Measurements from ENCODE around the gene ZNF398.
A peak's percentile ranks its signal among the peaks of the same experiment; 100 is the strongest.
"Not testable (repeated sequence)": the region's sequence is repeated elsewhere in the genome, so short reads cannot be mapped to it uniquely, and the experiment has no call there.

ZNF398 gene, protein sequence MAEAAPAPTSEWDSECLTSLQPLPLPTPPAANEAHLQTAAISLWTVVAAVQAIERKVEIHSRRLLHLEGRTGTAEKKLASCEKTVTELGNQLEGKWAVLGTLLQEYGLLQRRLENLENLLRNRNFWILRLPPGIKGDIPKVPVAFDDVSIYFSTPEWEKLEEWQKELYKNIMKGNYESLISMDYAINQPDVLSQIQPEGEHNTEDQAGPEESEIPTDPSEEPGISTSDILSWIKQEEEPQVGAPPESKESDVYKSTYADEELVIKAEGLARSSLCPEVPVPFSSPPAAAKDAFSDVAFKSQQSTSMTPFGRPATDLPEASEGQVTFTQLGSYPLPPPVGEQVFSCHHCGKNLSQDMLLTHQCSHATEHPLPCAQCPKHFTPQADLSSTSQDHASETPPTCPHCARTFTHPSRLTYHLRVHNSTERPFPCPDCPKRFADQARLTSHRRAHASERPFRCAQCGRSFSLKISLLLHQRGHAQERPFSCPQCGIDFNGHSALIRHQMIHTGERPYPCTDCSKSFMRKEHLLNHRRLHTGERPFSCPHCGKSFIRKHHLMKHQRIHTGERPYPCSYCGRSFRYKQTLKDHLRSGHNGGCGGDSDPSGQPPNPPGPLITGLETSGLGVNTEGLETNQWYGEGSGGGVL

DNA sequence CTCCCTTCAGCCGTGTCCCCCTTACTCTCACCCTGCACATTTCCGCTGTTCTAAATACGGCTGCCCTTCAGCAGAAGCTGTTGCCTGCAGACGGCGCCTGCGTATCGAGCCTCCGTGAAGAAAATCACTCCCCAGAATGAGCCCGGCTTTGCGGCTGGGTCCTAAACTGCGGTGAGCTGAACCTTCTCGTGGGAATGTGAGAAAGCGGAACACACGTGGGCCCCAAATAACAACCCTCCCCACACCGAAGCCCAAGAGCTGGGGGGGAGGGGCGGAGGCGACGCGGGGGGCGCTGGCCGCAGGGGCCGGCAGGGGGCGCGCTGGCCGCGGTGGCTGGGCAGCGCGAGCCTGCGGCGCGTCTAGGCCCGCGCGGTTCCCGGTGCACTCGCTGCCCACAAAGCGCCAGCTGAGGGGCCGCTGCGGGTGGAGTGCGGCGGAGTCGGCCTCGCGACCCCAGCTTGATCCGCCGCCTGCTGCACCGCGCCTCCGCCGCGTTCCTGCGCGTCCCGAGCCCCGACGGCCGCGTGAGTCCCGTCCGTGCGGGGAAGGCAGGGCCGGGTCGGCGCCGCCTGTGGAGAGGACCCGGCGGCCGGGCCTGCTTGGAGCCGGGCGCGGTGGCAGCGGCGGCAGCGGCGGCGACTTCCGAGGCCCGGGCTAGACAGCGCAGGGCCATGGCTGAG lies at the start of gene ZNF398:
Gene ZNF398 (plus strand): TSS at position 382 of the 680 bp plus-strand sequence. CDS start 290 bp downstream, at position 672.
- DNase-seq: peak; percentile 81

DNA sequence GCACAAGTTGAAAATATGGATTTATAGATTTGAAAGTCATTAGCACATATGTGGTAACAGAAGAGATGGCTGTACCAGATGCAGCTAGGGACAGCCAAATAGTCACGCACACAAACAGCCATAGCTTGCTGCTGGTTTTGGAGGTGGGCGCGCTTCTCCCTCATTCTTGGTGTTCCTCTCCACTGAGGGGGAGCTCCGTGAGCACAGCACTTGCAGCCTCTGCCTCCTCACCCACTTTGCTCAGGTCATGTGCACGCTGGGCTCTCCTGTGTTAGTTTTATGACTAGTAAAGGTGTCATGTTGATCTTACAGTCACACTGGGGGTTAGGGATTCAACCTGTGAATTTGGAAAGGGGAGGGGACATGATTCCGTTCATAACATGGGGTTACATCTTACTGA lies 48.2 kb upstream of the ZNF398 start:
- no peak for DNase-seq

DNA sequence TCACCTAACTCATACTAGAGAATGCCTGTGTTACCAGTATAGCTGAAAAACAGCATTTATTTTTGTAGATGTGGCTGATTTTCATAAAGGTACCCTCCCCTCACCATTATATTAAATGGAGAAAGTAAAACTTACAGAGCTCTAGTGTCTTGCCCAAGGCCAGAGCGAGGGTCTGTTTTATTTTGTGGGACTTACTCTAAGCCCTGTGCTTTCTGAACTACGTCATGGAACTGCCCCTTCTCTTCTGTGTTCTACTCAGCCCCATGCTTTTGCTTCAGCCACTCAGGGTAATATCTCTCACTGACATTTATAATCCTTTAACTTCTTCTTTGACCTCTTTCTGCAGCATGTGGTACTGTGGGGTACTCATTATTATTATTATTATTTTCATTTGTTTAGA lies 46.4 kb upstream of the ZNF398 start:
- DNase-seq: no peak

DNA sequence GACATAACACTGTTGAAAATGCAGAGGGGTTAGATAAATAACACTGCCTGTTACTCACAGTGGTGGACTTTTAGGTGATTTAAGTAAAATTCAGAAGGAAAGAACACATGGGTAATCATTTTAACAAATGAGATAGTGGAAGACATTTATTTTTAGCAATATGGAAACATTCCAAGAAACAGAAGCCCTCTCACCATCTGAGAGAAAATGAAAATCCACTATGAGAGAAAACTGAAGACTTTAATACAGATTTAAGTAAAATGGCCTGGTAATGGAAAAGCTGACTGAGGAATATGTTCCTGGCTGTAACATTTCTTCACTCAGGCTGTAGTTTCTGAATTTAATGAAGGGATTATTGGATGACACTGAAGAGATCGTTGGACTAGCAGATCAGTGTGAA lies 44.6 kb upstream of the ZNF398 start:
- no peak for DNase-seq

GRCh38 chr7:149103424-149103823 lies 43.8 kb upstream of the ZNF398 start:
- no peak for DNase-seq

DNA sequence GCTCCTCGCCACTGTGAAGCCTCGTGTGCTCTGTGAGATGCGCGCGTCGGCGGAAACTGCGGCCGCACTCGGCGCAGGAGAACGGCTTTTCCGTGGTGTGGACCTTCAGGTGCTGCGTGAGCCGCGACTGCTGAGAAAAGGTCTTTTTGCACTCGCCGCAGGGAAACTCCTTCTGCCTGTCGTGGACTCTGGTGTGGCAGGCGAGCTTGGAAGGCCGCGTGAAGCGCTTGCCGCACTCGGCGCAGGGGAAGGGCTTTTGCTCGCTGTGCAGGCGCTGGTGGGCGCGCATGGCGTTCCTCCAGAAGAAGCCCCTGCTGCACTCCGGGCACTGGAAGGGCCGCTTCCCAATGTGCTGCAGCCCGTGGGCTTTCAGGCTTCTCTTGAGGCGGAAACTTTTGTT lies 43.0 kb upstream of the ZNF398 start:
- DNase-seq: no peak

- no peak for DNase-seq
Measured at GRCh38 chr7:149104749-149105148, 42.5 kb upstream of the ZNF398 start.

- DNase-seq: no peak
Measured at GRCh38 chr7:149109969-149110368, 37.3 kb upstream of the ZNF398 start.

GRCh38 chr7:149125189-149125862 lies 21.9 kb upstream of the ZNF398 start:
- DNase-seq: peak; percentile 28

GRCh38 chr7:149125863-149126661 lies 21.2 kb upstream of the ZNF398 start, which contains the start of gene ZNF425:
Gene ZNF425, minus strand, starts transcription at chr7:149126324. Its CDS starts 111 bp downstream, at chr7:149126213.
- DNase-seq: peak; percentile 91

DNA sequence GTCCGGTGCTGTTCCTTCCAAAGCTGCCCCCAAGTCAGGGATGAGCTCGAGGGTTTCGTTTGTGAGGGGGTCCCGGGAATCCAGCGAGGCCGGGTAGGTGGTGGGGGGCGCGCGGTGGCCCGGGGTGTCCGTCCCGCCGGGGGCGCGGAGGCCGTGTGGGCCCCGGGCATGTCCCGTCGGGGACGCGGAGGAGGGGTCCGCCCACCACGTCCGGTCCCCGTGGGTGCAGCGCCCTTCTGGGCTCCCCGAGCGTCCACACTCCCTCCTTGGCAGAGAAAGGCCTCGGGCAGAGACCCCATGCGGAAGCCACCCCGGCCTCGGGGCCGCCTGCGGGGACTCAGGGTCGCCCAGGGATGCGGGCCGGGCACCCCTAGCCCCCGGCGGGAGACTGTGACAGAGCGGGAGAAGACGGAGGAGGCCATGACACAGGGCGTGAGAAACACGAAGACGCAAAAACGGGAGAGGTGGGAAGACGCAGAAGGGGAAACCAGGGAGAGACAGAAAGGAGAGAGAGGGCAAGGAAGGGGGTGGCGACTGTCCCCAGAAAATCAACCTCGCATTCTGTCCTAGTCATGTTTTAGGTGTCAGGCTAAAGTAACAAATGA lies 20.5 kb upstream of the ZNF398 start:
- peak; percentile 27 for DNase-seq

DNA sequence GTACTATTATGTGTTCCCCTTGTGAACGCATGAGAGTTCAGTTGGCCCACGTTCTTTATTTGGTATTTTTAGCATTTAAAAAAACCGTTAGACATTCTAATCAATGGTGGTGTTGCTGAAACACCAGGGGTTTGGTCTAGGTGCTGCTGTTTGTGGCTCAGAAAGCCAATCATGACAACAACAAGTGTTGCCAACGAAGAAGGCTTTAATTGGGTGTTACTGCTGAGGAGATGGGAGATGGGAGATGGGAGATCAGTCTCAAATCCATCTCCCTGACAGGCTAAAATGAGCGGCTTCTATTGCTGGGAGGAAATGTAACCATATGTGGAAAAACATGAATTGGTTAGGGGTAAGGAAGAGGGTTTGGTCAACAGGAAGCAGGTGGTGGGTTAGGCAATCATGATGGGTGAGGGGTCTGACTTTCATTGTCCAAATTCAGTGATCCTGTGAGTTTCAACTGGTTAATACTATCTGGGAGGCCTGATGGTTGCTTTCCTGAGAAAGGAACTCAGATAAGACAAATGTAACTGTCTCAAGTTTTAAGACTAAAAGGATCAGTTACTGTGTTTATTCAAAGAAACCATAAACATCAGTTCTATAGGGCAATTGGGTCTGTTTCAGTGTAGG lies 16.6 kb upstream of the ZNF398 start:
- DNase-seq: no peak

DNA sequence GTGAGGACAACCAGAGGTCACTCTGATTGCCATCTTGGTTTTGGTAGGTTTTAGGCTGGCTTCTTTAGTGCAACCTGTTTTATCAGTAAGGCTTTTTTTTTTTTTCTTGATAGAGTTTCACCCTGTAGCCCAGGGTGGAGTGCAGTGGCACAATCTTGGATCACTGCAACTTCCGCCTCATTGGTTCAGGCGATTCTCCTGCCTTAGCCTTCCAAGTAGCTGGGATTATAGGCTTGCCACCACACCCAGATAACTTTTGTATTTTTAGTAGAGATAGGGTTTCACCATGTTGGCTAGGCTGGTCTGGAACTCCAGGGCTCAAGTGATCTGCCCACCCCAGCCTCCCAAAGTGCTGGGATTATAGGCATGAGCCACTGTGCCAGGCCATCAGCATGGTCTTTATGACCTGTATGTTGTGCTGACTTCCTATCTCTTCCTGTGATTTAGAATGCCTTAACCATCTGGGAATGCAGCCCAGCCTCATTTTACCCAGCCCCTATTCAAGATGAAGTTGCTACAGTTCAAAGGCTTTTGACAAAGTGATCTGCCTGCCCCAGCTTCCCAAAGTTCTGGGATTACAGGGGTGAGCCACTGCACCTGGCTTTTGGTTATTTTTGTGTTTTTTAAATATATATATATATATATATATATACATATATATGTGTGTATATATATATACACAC lies 14.1 kb upstream of the ZNF398 start:
- DNase-seq: no peak

DNA sequence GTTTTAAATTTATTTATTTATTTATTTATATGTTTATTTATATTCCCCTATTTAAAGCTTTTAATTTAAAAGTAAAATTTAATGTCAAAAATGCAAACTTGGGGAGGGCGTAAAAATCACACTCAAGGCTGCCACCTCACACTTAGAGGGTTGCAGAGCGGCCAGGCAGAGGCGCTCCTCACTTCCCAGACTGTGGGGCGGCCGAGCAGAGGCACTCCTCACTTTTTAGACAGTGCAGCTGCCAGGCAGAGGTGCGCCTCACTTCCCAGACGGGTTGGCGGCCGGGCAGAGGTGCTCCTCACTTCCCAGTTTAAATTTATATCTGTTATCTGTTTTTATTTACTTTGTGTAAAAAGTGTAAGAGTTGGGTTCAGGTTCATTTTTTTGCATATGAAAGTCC lies 11.1 kb upstream of the ZNF398 start:
- no peak for DNase-seq

DNA sequence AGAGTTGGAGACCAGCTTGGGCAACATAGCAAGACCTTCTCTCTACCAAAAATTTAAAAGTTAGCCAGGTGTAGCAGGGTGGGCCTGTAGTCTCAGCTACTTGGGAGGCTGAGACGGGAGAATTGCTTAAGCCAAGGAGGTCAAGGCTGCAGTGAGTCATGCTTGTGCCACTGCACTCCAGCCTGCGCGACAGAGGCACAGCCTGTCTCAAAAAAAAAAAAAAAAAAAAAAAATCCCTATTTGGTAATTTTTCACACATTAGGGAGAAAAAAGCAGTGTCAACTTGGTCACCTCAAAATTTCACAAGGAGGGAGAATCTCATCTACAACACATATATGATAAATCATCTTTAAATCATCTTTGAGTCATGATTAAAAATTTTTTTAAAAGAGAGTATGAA lies 6.4 kb upstream of the ZNF398 start:
- DNase-seq: no peak

DNA sequence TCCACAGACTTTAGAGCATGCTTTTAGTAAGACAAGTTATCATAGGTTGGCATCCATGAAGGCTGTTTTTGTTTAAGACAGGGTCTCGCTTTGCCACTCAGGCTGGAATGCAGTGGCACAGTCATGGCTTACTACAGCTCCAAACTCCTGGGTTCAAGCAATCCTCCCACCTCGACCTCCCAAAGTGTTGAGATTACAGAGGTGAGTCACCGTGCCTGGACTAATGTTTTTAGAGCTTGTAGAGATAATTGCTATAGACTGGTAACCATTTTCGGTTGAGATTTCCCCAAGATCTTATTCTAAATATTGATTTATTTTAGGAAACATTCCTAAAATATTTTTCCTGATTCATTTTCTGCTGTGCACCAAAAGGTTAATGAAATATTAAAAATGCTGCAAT lies 5.4 kb upstream of the ZNF398 start:
- DNase-seq: no peak

DNA sequence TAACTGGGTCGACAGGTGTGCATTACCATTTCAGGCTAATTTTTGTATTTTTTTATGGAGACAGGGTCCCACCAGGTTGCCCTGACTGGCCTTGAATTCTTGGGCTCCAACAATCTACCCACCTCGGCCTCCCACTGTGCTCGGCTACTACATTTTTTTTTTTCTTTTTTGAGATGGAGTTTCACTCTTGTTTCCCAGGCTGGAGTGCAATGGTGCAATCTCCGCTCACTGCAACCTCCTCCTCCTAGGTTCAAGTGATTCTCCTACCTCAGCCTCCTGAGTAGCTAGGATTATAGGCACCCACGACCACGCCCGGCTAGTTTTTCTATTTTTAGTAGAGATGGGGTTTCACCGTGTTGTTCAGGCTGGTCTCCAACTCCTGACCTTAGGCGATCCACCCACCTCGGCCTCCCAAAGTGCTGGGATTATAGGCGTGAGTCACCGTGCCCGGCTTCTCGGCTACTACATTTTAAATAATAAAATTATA lies 2.8 kb upstream of the ZNF398 start:
- not testable (repeated sequence) for DNase-seq

DNA sequence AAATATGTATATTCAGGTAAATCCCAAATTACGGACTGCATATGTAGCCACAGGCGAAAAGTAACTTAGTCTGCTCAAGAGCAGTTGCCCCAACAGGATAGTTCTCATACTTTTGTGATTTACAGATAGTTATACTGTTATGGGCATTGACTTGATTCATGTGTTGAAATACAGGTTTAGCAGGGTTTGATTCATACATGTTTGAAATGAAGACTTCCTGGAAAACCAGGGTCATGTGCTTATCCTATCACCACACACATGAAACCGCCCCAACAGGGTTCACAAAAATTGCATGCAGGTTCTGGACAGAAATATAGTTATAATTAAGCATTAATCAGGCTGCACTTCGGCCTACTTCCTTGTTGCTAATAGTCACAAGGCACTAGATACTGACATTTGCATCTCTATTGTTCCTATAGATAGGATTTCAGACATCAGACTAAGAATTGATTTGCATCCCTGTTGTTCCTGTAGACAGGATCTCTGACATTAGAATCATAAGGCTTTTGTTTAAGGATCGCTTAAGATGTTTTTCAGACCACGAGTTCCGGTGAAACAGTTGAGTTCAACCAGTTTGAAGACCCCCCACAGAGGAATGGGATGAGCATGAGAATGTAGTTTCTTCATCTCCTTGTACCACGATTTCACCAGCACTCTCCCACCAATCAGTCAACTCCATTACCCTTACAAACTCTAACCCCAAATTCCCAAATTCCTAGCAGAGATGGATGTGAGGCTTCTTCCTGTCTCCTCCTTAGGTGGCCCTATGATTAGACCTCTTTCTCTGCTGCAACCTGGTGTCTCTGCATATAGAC lies 2.0 kb upstream of the ZNF398 start:
- DNase-seq: no peak

DNA sequence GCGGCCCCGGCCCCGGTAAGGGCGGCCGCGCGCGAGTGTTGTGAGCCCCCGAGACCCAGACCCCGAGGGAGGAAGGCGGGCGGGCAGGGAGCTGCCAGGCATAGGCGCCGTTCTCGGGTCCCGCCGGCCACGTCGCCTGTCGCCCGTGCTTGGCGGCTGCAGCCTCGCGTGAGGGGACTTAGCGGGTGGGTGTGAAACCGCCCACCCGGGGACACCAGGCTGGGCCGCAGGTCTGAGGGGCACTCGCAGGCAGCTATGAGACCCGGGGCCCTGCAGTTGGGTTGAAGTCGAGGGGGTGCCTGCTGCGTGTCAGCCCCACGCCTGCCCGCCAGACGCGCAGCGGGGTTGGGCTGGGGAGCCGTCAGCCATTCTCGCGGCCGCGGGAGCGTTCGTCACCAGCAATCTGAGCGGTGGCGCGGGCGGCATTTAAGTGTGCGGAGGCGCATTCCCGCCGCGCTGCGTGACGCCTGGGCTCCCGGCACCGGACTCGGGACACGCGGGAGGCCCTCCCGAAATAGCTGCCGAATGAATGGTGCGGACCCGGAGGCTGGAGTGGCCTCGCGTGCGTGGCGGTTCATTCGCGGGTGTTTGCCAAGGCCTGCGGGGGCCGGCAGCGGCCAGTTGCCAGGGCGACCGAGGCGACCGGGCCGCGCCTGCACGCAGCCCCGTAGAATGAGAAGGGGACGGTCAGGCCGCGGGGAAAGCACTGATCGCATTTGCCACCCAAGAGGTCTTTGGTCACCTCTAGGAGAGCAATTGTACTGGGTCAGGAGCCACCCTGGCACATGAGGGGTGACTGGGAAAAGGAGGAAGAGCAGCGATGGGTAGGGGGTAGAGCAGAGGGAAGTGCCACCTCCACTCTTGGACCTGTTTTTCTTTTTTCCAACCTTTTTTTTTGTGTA lies 750 bp downstream of the ZNF398 start:
- peak; percentile 58 for DNase-seq

Data from NCI-H2227 treated with DMSO at 0.1 percent for 48 hours (cell line).